Neural cell (in vitro differentiated cells): ENCODE data around the gene EHD1. TPM values are rescaled to one million over a fixed set of nuclear protein-coding genes. Genes with fewer than 3 reads are reported as not detected.

Source experiments
- H2AFZ ChIP-seq: fragments of 200-600, 300-800 bp; sonication (generic), shearing (Covaris generic); 2 replicates; pipeline ENCODE4 v1.6.0; 2014; ENCODE audit warnings: low read depth, mild to moderate bottlenecking, antibody characterized with exemption, low read length, moderate library complexity
- H3F3A ChIP-seq: fragments of 200-600 bp; shearing (Covaris generic); 2 replicates; pipeline ENCODE4 v1.6.1; 2016; ENCODE audit warnings: mild to moderate bottlenecking, moderate library complexity, mixed read lengths, antibody characterized with exemption, low read length; ENCODE audit not compliant: insufficient read depth, poor library complexity, severe bottlenecking
- H3K27ac ChIP-seq: fragments of 200-600, 300-800 bp; sonication (generic), shearing (Covaris generic); 2 replicates; pipeline ENCODE4 v1.5.1; 2014; ENCODE audit warnings: mild to moderate bottlenecking, low read length, moderate library complexity
- H3K27me3 ChIP-seq: fragments of 300-800, 200-600 bp; sonication (generic), shearing (Covaris generic); 2 replicates; pipeline ENCODE4 v1.6.0; 2014; ENCODE audit warnings: mild to moderate bottlenecking, low read depth, low read length, moderate library complexity; ENCODE audit not compliant: insufficient read depth
- H3K36me3 ChIP-seq: fragments of 300-800, 200-600 bp; sonication (generic), shearing (Covaris generic); 2 replicates; pipeline ENCODE4 v1.5.1; 2014; ENCODE audit warnings: mild to moderate bottlenecking, antibody characterized with exemption, low read length, moderate library complexity; ENCODE audit not compliant: insufficient read depth
- H3K4me2 ChIP-seq: fragments of 300-800, 200-600 bp; sonication (generic), shearing (Covaris generic); 2 replicates; pipeline ENCODE4 v1.6.0; 2014; ENCODE audit warnings: mild to moderate bottlenecking, low read length
- H3K4me3 ChIP-seq: fragments of 300-800, 200-600 bp; sonication (generic), shearing (Covaris generic); 2 replicates; pipeline ENCODE4 v1.5.1; 2014; ENCODE audit warnings: mild to moderate bottlenecking, low read length, moderate library complexity
- H3K79me2 ChIP-seq: fragments of 200-600 bp; shearing (Covaris generic); replicated peaks from 2 replicates; pipeline ENCODE4 v1.6.0; 2014; ENCODE audit warnings: mild to moderate bottlenecking, low read length, moderate library complexity; ENCODE audit not compliant: insufficient read depth
- H3K9ac ChIP-seq: fragments of 300-800, 200-600 bp; sonication (generic), shearing (Covaris generic); 2 replicates; pipeline ENCODE4 v1.6.1; 2016; ENCODE audit warnings: mild to moderate bottlenecking, low read length, mixed read lengths
- H3K9me2 ChIP-seq: fragments of 200-600 bp; shearing (Covaris generic); 2 replicates; pipeline ENCODE4 v1.6.1; 2016; ENCODE audit warnings: mild to moderate bottlenecking, low read length, mixed read lengths; ENCODE audit not compliant: insufficient read depth
- H3K9me3 ChIP-seq: fragments of 200-600, 300-800 bp; sonication (generic), shearing (Covaris generic); 2 replicates; pipeline ENCODE4 v1.6.1; 2016; ENCODE audit warnings: mild to moderate bottlenecking, mixed run types, low read length, moderate library complexity, mixed read lengths
- H4K20me1 ChIP-seq: fragments of 200-600 bp; shearing (Covaris generic); 2 replicates; pipeline ENCODE4 v1.6.1; 2016; ENCODE audit warnings: mild to moderate bottlenecking, mixed run types; ENCODE audit not compliant: insufficient read depth
- CTCF ChIP-seq: fragments of 450-650 bp; IDR thresholded peaks from 2 replicates; pipeline ENCODE4 v1.5.1; 2014; ENCODE audit warnings: antibody characterized with exemption, mild to moderate bottlenecking, moderate library complexity; ENCODE audit not compliant: poor library complexity, severe bottlenecking
- EP300 ChIP-seq: fragments of 450-650 bp; conservative IDR thresholded peaks from 2 replicates; pipeline ENCODE4 v1.6.1; 2014; ENCODE audit warnings: antibody characterized with exemption, mild to moderate bottlenecking, moderate library complexity; ENCODE audit not compliant: poor library complexity, severe bottlenecking
- EZH2 ChIP-seq: fragments of 200-600, 300-800 bp; shearing (Covaris generic), sonication (generic); IDR thresholded peaks from 2 replicates; pipeline ENCODE4 v1.6.1; 2014; ENCODE audit warnings: antibody characterized with exemption, low read length, borderline replicate concordance, mild to moderate bottlenecking; ENCODE audit not compliant: insufficient read depth, poor library complexity, severe bottlenecking
- MXI1 ChIP-seq: fragments of 450-650 bp; conservative IDR thresholded peaks from 2 replicates; pipeline ENCODE4 v1.6.1; 2014; ENCODE audit warnings: antibody characterized with exemption, mild to moderate bottlenecking; ENCODE audit not compliant: poor library complexity, severe bottlenecking
- POLR2AphosphoS5 ChIP-seq: IDR thresholded peaks from 2 replicates; pipeline ENCODE4 v1.6.1; 2012
- RAD21 ChIP-seq: fragments of 450-650 bp; conservative IDR thresholded peaks from 2 replicates; pipeline ENCODE4 v1.6.1; 2014; ENCODE audit warnings: antibody characterized with exemption, mild to moderate bottlenecking, moderate library complexity
- SMC3 ChIP-seq: fragments of 450-650 bp; conservative IDR thresholded peaks from 2 replicates; pipeline ENCODE4 v1.6.1; 2014; ENCODE audit warnings: antibody characterized with exemption, mild to moderate bottlenecking, moderate library complexity; ENCODE audit not compliant: poor library complexity
- TAF1 ChIP-seq: IDR thresholded peaks from 2 replicates; pipeline ENCODE4 v1.6.1; 2012; ENCODE audit warnings: low read depth
- polyA plus RNA-seq: library from polyadenylated mRNA; depleted of rRNA; stranded (reverse); fragments of >200 nt; gene quantifications from 2 replicates; pipeline ENCODE4 v1.2.3, GENCODE V29; 2014
- TF ChIP-seq, protein P1 (sequence below): IDR thresholded peaks from 2 replicates; pipeline ENCODE4 v1.6.1; 2012; ENCODE audit warnings: borderline replicate concordance

Gene EHD1
- polyA plus RNA-seq, 1 donor from 2014 or later: 26.4 TPM

DNA sequence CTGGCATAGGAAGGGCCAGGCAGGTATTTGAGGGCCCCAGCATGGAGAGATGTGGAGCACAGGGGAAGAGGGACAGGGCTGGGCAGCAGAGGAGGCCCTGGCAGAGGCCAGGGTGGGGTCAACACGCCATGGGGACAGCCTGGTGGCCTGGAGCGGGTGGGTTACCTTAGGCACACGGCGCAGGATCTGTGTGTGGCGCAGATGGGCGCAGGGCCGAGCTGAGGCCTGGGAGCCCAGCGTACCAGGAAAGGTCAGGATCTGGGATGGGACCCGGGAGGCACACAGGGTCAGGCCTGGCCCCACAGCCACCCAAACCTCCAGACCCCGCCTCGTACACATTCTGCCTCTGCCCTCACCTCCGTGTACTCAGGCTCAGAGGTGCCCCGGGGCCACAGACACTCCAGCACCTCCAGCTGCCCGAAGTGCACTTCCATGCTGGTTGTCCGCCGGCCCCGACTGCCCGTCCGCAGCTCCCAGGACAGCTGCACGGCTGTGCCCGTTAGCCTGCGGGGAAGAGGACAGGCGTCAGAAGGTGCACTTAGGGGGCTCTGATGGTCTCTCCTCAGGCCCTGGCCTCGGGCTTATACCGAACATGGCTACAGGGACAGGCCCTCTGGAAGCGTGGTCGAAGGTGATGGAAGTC is 32.2 kb upstream of the EHD1 start:
- H3K27ac ChIP-seq: no peak overlapping the region
- TF ChIP-seq EZH2 (no peak), POLR2AphosphoS5 (no peak), RAD21 (no peak), SMC3 (no peak), EP300 (no peak), CTCF (no peak), TAF1 (no peak), MXI1 (no peak)
- TF ChIP-seq, protein P1, sequence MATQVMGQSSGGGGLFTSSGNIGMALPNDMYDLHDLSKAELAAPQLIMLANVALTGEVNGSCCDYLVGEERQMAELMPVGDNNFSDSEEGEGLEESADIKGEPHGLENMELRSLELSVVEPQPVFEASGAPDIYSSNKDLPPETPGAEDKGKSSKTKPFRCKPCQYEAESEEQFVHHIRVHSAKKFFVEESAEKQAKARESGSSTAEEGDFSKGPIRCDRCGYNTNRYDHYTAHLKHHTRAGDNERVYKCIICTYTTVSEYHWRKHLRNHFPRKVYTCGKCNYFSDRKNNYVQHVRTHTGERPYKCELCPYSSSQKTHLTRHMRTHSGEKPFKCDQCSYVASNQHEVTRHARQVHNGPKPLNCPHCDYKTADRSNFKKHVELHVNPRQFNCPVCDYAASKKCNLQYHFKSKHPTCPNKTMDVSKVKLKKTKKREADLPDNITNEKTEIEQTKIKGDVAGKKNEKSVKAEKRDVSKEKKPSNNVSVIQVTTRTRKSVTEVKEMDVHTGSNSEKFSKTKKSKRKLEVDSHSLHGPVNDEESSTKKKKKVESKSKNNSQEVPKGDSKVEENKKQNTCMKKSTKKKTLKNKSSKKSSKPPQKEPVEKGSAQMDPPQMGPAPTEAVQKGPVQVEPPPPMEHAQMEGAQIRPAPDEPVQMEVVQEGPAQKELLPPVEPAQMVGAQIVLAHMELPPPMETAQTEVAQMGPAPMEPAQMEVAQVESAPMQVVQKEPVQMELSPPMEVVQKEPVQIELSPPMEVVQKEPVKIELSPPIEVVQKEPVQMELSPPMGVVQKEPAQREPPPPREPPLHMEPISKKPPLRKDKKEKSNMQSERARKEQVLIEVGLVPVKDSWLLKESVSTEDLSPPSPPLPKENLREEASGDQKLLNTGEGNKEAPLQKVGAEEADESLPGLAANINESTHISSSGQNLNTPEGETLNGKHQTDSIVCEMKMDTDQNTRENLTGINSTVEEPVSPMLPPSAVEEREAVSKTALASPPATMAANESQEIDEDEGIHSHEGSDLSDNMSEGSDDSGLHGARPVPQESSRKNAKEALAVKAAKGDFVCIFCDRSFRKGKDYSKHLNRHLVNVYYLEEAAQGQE: no peak
- H4K20me1 ChIP-seq: no peaks in the 10 kb centered on the region
- no peak overlapping the region for H3K4me2 ChIP-seq
- H3K4me3 ChIP-seq: no peak overlapping the region
- H3K9me2 ChIP-seq: no peaks in the 10 kb centered on the region
- no peaks in the 10 kb centered on the region for H3K27me3 ChIP-seq
- H3F3A ChIP-seq: no peaks in the 10 kb centered on the region
- H2AFZ ChIP-seq: no peak overlapping the region
- H3K79me2 ChIP-seq: no peaks in the 10 kb centered on the region
- H3K36me3 ChIP-seq: no peaks in the 10 kb centered on the region
- no peak overlapping the region for H3K9ac ChIP-seq
- H3K9me3 ChIP-seq: no peaks in the 10 kb centered on the region

- H3K36me3 ChIP-seq: no peaks in the 10 kb centered on the region
- H3K79me2 ChIP-seq: no peaks in the 10 kb centered on the region
Measured at GRCh38 chr11:64909653-64910343, 31.4 kb upstream of the EHD1 start.

More at GRCh38 chr11:64909653-64910343, 31.4 kb upstream of the EHD1 start:
- TF ChIP-seq SMC3 (no peak), CTCF (no peak), POLR2AphosphoS5 (no peak), EZH2 (no peak), RAD21 (no peak), MXI1 (no peak), EP300 (no peak), TAF1 (no peak)
- TF ChIP-seq, protein P1: no peak
- H3K9ac ChIP-seq: no peak overlapping the region
- no peak overlapping the region for H2AFZ ChIP-seq
- H4K20me1 ChIP-seq: no peaks in the 10 kb centered on the region
- H3K4me2 ChIP-seq: no peak overlapping the region
- H3K27me3 ChIP-seq: no peaks in the 10 kb centered on the region
- H3K27ac ChIP-seq: no peak overlapping the region
- no peaks in the 10 kb centered on the region for H3K9me2 ChIP-seq
- H3K4me3 ChIP-seq: no peak overlapping the region
- H3F3A ChIP-seq: no peaks in the 10 kb centered on the region
- H3K9me3 ChIP-seq: no peaks in the 10 kb centered on the region
